Stimulated activated CD4-positive, alpha-beta T cell treated with anti-CD3 and anti-CD28 coated beads, Interleukin-2, amount 100 ng/mL, for 48 hours (primary cell): Measurements from ENCODE around the gene GGA3.
"Not testable (repeated sequence)": the region's sequence is repeated elsewhere in the genome, so short reads cannot be mapped to it uniquely, and the experiment has no call there.

Experiments used
- DNase-seq, 2 donors: peaks; one replicate each; pipeline ENCODE4 v3.0.0-alpha.2; 2020

Gene GGA3

DNA sequence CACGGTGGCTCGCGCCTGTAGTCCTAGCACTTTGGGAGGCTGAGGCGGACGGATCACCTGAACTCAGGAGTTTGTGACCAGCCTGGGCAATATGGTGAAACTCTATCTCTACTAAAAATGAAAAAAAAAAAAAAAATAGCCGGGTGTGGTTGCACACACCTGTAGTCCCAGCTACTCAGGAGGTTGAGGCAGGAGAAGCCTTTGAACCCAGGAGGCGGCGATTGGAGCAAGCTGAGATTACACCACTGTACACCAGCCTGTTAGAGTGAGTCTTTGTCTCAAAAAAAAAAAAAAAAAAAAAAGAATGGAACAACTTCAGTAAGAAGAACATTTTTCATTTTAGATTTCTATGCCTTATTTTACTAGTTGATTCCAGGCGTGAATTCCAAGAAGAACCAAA is 53.2 kb downstream of the GGA3 start:
- no peak for DNase-seq

DNA sequence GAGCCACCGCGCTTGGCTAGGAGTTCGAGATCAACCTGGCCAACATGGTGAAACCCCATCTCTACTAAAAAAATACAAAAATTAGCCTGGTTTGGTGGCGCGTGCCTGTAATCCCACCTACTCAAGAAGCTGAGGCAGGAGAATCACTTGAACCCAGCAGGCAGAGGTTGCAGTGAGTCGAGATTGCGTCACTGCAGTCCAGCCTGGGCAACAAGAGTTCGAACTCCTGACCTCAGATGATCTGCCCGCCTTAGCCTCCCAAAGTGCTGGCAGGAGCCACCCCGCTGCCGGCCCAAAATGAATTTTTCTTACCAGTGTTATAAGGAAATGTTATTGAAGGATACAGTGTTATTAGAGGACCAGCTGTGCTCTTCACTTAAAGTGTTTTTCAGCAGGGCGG is 53.6 kb downstream of the GGA3 start:
- DNase-seq = no peak

- DNase-seq = not testable (repeated sequence)
These were observed 54.4 kb downstream of the GGA3 start for GRCh38 chr17:75207050-75207407.

GRCh38 chr17:75205793-75206163 is 55.6 kb downstream of the GGA3 start:
- DNase-seq = no peak

DNA sequence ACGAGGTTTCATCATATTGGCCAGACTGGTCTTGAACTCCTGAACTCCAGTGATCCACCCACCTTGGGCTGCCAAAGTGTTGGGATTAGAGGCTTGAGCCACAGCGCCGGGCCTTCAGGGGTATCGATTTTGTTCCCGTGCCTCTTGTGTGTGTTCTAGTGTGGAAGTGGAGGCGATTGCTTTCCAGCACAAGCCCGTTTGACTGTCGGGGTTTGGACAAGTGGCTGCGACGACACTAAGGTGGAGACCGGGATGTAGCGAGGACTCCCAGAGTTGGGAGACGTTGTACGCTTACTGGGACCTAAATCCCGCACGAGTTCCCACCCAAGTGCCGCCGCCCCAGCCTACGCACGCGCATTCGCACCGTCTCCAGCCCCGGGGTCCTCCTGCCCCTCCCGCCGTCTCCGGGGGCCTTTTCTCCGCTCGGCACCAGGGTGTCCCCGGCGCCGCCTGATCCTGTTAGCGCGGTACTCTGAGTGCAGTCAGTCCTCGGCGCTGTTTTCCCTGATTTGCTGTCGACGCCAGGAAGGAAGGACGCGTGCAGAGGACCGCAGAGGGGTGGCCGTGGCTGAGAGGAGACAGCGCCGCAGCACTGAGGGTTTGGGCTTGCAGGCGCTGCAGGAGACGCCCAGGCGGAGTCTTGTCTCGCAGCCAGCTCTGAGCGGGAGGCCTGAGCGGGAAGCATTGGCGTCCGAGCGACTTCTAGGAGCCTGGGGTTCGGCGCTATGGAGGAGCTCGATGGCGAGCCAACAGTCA is 56.2 kb downstream of the GGA3 start, which contains the start of gene NUP85:
Gene NUP85 (plus strand): TSS at position 643 of the 756 bp plus-strand sequence. CDS start 83 bp downstream, at position 726.
- peak; percentile 91 to 93 for DNase-seq

- no peak for DNase-seq
These were observed 61.4 kb downstream of the GGA3 start for GRCh38 chr17:75199886-75200618.

DNA sequence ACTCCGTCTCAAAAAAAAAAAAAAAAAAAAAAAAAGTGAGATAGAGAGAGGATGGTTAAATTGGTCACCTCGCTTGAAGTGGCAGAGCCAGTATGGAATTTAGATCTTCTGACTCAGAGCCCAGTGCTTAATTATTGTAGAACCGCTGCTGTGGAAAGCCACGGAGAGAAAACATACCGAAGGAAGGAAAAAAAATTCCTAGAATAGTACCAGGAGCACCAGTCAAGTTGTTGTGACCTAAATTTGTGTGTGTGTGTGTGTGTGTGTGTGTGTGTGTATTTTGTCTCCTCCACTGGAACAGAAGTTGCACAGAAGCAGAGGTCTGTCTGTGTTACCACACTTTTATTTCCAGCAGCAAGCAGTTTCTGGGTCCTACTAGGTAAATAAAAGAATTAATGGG is 66.5 kb downstream of the GGA3 start:
- no peak for DNase-seq

GRCh38 chr17:75191584-75191983 is 69.8 kb downstream of the GGA3 start:
- DNase-seq = no peak

DNA sequence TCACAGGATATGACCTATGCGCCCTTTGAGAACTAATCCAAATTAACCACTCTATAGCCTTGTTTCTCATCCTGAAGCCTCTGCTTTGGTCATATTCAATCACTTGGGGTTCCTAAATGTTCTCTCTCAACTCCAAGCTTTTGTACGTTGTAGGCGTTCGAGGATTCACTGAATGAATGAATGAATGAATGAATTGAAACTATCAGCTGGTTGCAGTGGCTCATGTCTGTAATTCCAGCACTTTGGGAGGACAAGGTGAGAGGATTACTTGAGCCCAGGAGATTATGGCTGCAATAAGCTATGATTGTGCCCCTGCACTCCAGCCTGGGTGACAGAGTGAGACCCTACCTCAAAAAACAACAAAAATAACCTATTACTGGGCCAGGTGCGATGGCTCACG is 72.8 kb downstream of the GGA3 start:
- DNase-seq = no peak
